ENCODE measurements around the gene FCN3. TPM values are rescaled to one million over a fixed set of nuclear protein-coding genes. Genes with fewer than 3 reads are reported as not detected.
A peak's percentile ranks its signal among the peaks of the same experiment; 100 is the strongest.

FCN3 gene
- total RNA-seq, 1 donor from 2014 or later = not detected

DNA sequence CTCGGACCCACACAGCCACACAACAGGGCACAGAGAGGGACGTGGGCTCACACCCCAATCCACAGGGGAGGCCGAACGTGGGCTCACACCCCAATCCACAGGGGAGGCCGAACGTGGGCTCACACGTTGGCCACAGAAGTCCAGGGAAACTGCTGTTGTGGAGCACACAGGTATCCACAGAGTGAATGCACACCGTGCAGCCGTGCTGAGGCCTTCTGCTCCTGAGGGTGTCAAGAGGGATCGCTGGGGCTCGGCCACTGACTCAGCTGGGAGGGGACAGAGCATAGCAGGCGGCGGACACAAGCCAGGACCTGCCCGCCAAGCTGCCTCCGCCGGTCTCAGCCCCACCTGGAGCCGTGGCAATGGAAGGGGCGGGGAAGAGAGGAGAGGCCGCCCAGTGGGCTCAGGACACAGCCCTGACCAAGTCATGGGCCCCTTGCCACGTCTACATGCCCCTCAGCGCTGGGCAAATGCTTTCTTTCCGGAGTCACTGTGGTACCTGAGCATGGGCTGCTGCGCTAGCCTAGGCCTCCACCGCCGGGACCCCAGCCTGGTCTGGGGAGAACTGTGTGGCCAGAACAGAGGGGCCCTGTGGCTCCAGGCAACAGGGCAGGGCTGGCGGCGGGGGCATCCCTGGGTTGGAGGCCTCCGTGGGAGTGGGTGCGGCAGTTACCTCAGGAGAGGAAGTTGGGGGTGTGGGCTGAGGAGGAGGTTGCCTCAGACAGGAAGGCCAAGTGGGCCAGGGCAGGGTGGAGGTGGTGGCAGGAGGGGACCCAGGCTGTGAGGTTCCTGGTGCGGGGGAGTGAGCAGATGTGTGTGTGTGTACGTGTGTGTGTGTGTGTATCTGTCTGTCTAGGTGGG lies 31.6 kb downstream of the FCN3 start:
- Mint-ChIP-seq H3K9me3 (no peaks in the 10 kb centered on the region), H3K27ac (peak overlapping the region; percentile 89), H3K36me3 (peaks cover 4% of the 10 kb centered on the region), H3K27me3 (no peaks in the 10 kb centered on the region), H3K4me3 (peak overlapping the region; percentile 89), H3K4me1 (ENCODE audit: unreplicated experiment) (peaks cover 32% of the 10 kb centered on the region)
- no peak for TF ChIP-seq CTCF (conservative IDR thresholded peaks at IDR 0.05)
- DNase-seq (ENCODE audit: extremely low spot score, unreplicated experiment) = no peak

DNA sequence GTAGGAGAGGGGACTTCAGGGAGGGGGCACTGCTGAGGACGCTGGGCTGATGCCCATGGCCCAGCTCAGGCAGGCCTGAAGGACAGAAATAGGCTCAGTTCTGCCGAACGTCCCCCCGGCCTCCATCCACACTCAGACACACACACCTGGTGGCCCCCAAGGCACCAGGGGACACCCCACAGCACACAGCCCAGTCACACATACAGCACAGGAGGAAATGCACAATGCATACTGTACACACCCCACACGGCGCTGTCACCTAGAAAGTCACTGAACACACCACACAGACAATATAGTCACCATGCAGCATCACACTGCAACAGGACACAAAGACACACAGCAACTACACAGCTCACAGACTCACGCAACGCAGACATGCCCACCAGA lies 32.2 kb downstream of the FCN3 start:
- no peaks in the 10 kb centered on the region for H3K27me3 Mint-ChIP-seq
- peak overlapping the region; percentile 89 for H3K27ac Mint-ChIP-seq
- H3K9me3 Mint-ChIP-seq = no peaks in the 10 kb centered on the region
- H3K4me3 Mint-ChIP-seq = peak overlapping the region; percentile 89
- H3K4me1 Mint-ChIP-seq (ENCODE audit: unreplicated experiment) = peaks cover 30% of the 10 kb centered on the region
- H3K36me3 Mint-ChIP-seq = peaks cover 4% of the 10 kb centered on the region
- no peak for DNase-seq (ENCODE audit: extremely low spot score, unreplicated experiment)
- TF ChIP-seq CTCF (conservative IDR thresholded peaks at IDR 0.05) = no peak

- Mint-ChIP-seq H3K27ac (peak within 1 kb of the TSS; percentile 89), H3K36me3 (peaks cover 2% of the 10 kb centered on the region), H3K4me1 (ENCODE audit: unreplicated experiment) (peaks cover 30% of the 10 kb centered on the region), H3K27me3 (no peaks in the 10 kb centered on the region), H3K9me3 (no peaks in the 10 kb centered on the region), H3K4me3 (peak within 1 kb of the TSS; percentile 89)
- no peak for DNase-seq (ENCODE audit: extremely low spot score, unreplicated experiment)
- no peak for TF ChIP-seq CTCF (conservative IDR thresholded peaks at IDR 0.05)
Observed at GRCh38 chr1:27341525-27342252, 32.9 kb downstream of the FCN3 start, which contains the start of gene SYTL1. Gene SYTL1, plus strand, starts transcription at chr1:27342022. Its CDS starts 3,313 bp downstream, at chr1:27345335.

- Mint-ChIP-seq H3K27me3 (no peaks in the 10 kb centered on the region), H3K9me3 (no peaks in the 10 kb centered on the region), H3K4me3 (peak overlapping the region; percentile 54), H3K4me1 (ENCODE audit: unreplicated experiment) (peaks cover 30% of the 10 kb centered on the region), H3K36me3 (peaks cover 5% of the 10 kb centered on the region), H3K27ac (peak overlapping the region; percentile 56)
- DNase-seq (ENCODE audit: extremely low spot score, unreplicated experiment) = no peak
- TF ChIP-seq CTCF (conservative IDR thresholded peaks at IDR 0.05) = no peak
Observed at GRCh38 chr1:27339213-27339612, 35.4 kb downstream of the FCN3 start.

- Mint-ChIP-seq H3K4me1 (ENCODE audit: unreplicated experiment) (peaks cover 29% of the 10 kb centered on the region), H3K27me3 (no peaks in the 10 kb centered on the region), H3K4me3 (peak overlapping the region; percentile 30), H3K27ac (peak overlapping the region; percentile 56), H3K9me3 (no peaks in the 10 kb centered on the region), H3K36me3 (peaks cover 7% of the 10 kb centered on the region)
- DNase-seq (ENCODE audit: extremely low spot score, unreplicated experiment) = no peak
- TF ChIP-seq CTCF (conservative IDR thresholded peaks at IDR 0.05) = no peak
Observed at GRCh38 chr1:27338751-27339150, 35.9 kb downstream of the FCN3 start.

All from type B pancreatic cell (in vitro differentiated cells).